K562 (cell line): Measurements from ENCODE around the gene QKI. TPM values are rescaled to one million over a fixed set of nuclear protein-coding genes. Genes with fewer than 3 reads are reported as not detected.

ENCODE experiments used
- ARID2 ChIP-seq: fragments of 450-650 bp; IDR thresholded peaks from 2 replicates; pipeline ENCODE4 v1.6.1; 2017; ENCODE audit warnings: antibody characterized with exemption, mild to moderate bottlenecking
- ATF3 ChIP-seq, 2 experiments: fragments of 450-650 bp in 1 of 2; sonication (generic) in 1 of 2; formaldehyde crosslinking in 1 of 2; IDR thresholded peaks in 1 of 2; conservative IDR thresholded peaks in 1 of 2; 2 replicates each; pipeline versions ENCODE4 v1.6.1 to v1.8.1; 2016 to 2023; ENCODE audit warnings: mild to moderate bottlenecking in 2 of 2, moderate library complexity in 2 of 2, inconsistent platforms in 1 of 2, missing genetic modification reagents in 1 of 2
- BRD9 ChIP-seq: fragments of 450-650 bp; IDR thresholded peaks from 2 replicates; pipeline ENCODE4 v1.6.1; 2018; ENCODE audit warnings: low read depth; ENCODE audit not compliant: partially characterized antibody
- DPF2 ChIP-seq: fragments of 450-650 bp; IDR thresholded peaks from 2 replicates; pipeline ENCODE4 v1.6.1; 2016
- GTF2A2 ChIP-seq: IDR thresholded peaks from 2 replicates; pipeline ENCODE4 v1.6.1; 2016; ENCODE audit warnings: mild to moderate bottlenecking, missing genetic modification characterization, missing compliant biosample characterization
- HBP1 ChIP-seq: fragments of 450-650 bp; formaldehyde crosslinking; IDR thresholded peaks from 2 replicates; pipeline ENCODE4 v1.4.0; 2022; ENCODE audit warnings: missing genetic modification characterization
- L3MBTL2 ChIP-seq: fragments of 450-650 bp; IDR thresholded peaks from 2 replicates; pipeline ENCODE4 v1.6.1; 2016; ENCODE audit warnings: mild to moderate bottlenecking, moderate library complexity
- LARP7 ChIP-seq: fragments of 450-650 bp; IDR thresholded peaks from 2 replicates; pipeline ENCODE4 v1.6.1; 2016
- REST ChIP-seq, 2 experiments: fragments of 450-650 bp; formaldehyde crosslinking in 1 of 2; IDR thresholded peaks; 2 replicates each; pipeline versions ENCODE4 v1.4.0 to v1.6.1; 2014 to 2020; ENCODE audit warnings: mild to moderate bottlenecking in 2 of 2, borderline replicate concordance in 1 of 2, low read depth in 1 of 2
- SAP30 ChIP-seq: fragments of 200-600 bp; sonication (generic); IDR thresholded peaks from 2 replicates; pipeline ENCODE4 v1.6.1; 2012; ENCODE audit warnings: borderline replicate concordance, low read depth, mild to moderate bottlenecking, moderate library complexity, low read length, control low read depth, inconsistent platforms; ENCODE audit not compliant: insufficient read depth, poor library complexity, severe bottlenecking
- TSC22D4 ChIP-seq: fragments of 450-650 bp; IDR thresholded peaks from 2 replicates; pipeline ENCODE4 v1.6.1; 2016; ENCODE audit warnings: missing genetic modification characterization, missing biosample characterization, control low read depth
- YY1 ChIP-seq, 3 experiments: IDR thresholded peaks; 2 replicates each; pipeline ENCODE4 v1.6.1; 2011; ENCODE audit warnings: low read length in 2 of 3, mild to moderate bottlenecking in 2 of 3, moderate library complexity in 2 of 3, borderline replicate concordance in 1 of 3, control low read depth in 1 of 3, low read depth in 1 of 3; ENCODE audit not compliant: insufficient read depth in 3 of 3, insufficient replicate concordance in 2 of 3, control insufficient read depth in 1 of 3, insufficient read length in 1 of 3; ENCODE audit errors: extremely low read depth in 1 of 3
- ZBED1 ChIP-seq: IDR thresholded peaks from 2 replicates; pipeline ENCODE4 v1.6.1; 2014
- ZBTB12 ChIP-seq: fragments of 250-450 bp; sonication (Bioruptor Pico); IDR thresholded peaks from 2 replicates; pipeline ENCODE4 v1.4.0; 2020
- ZNF354B ChIP-seq: fragments of 250-450 bp; sonication (Bioruptor Pico); IDR thresholded peaks from 2 replicates; pipeline ENCODE4 v1.4.0; 2020
- ZNF41 ChIP-seq: fragments of 250-450 bp; sonication (Bioruptor Pico); conservative IDR thresholded peaks from 2 replicates; pipeline ENCODE4 v1.4.0; 2020; ENCODE audit warnings: mild to moderate bottlenecking
- polyA plus RNA-seq, 8 experiments: library from polyadenylated mRNA; depleted of rRNA in 4 of 8; stranded (reverse) in 5 of 8; unstranded in 3 of 8; fragments of >200 nt; fragmentation: Nextera tagmentation in 2 of 8; fragmentation: Illumina TruSeq in 1 of 8; extraction: Ambion mirVana in 2 of 8; extraction: Trizol in 1 of 8; gene quantifications; 2 replicates each; pipeline versions ENCODE4 v1.2.1 to v1.2.3, GENCODE V29; 2011 to 2014; ENCODE audit warnings: inconsistent platforms in 1 of 8, missing spikeins in 1 of 8
- total RNA-seq, 7 experiments: library from RNA; depleted of rRNA in 6 of 7; stranded (reverse); fragments of >200 nt in 6 of 7; fragmentation: Illumina TruSeq in 2 of 7; extraction: Trizol in 2 of 7; gene quantifications; 2 replicates each; pipeline versions ENCODE4 v1.2.1 to v1.2.3, GENCODE V29; 2011 to 2021; ENCODE audit warnings: low replicate concordance in 1 of 7

QKI gene
- total and polyA plus RNA-seq, 9 of the 15 experiments (the other 6 are each of a cell fraction or from before 2014, with no cell fraction given) = 20.4 to 215 (median 123) TPM

GRCh38 chr6:163485388-163485851 is 70.9 kb downstream of the QKI start (continued):
- TF ChIP-seq ZNF41 (CRISPR knock-in tag) (no peak), ZNF354B (CRISPR knock-in tag) (no peak), ZBTB12 (no peak), YY1 (IDR thresholded peaks at IDR 0.05; ENCODE audit: borderline replicate concordance in 1 of 3, control insufficient read depth in 1 of 3, extremely low read depth in 1 of 3, insufficient read depth in 3 of 3, insufficient read length in 1 of 3, insufficient replicate concordance in 2 of 3, low read depth in 1 of 3, low read length in 2 of 3) (peak in 1 of 3 experiments; percentile 29), TSC22D4 (no peak), DPF2 (peak; percentile 75), L3MBTL2 (0 out of 2 replicates have a peak, but pooled peaks have one; percentile 9), ARID2 (no peak), GTF2A2 (tag) (no peak), ATF3 (IDR thresholded peaks at IDR 0.05) (peak; percentile 95), ATF3 (CRISPR knock-in tag; conservative IDR thresholded peaks at IDR 0.05) (0 out of 2 replicates have a peak, but pooled peaks have one; percentile 46), LARP7 (no peak), BRD9 (no peak), HBP1 (CRISPR knock-in tag) (no peak), REST (IDR thresholded peaks at IDR 0.05; ENCODE audit: borderline replicate concordance) (no peak), REST (CRISPR knock-in tag; IDR thresholded peaks at IDR 0.05; ENCODE audit: low read depth) (no peak), ZBED1 (no peak), SAP30 (no peak)
